HG02798 (cell line): ENCODE measurements around the gene PDE6D.

Source experiments
- ATAC-seq: cut with Tn5 transposase; IDR thresholded peaks from one replicate; pipeline ENCODE4 v1.9.1; 2021; ENCODE audit warnings: mild to moderate bottlenecking; ENCODE audit not compliant: unreplicated experiment, poor library complexity

Gene PDE6D

GRCh38 chr2:231685349-231686191, 95.5 kb downstream of the PDE6D start:
- ATAC-seq = no peak

GRCh38 chr2:231684314-231685223, 96.5 kb downstream of the PDE6D start:
- ATAC-seq = no peak

GRCh38 chr2:231683292-231684235, 97.5 kb downstream of the PDE6D start:
- no peak for ATAC-seq

- no peak for ATAC-seq
These were observed 98.3 kb downstream of the PDE6D start for GRCh38 chr2:231682603-231683291.
